PC-9 (cell line): ENCODE measurements around the gene KCTD13. TPM values are rescaled to one million over a fixed set of nuclear protein-coding genes. Genes with fewer than 3 reads are reported as not detected.

Experiments used
- BruUV-seq: library from RNA; stranded (reverse); fragments of 400-500 nt; replicated peaks from 2 replicates; lab custom pipeline; 2021; lab: Mats Ljungman, UMichigan
- CTCF ChIA-PET: fragments of 300-600 bp; sonication (Branson Sonifier 250); formaldehyde crosslinking; loops from one replicate; lab custom pipeline; 2022; ENCODE audit warnings: antibody characterized with exemption; lab: Charles Lee
- POLR2A ChIA-PET: fragments of 300-600 bp; sonication (Branson Sonifier 250); formaldehyde crosslinking; loops from one replicate; lab custom pipeline; 2022; ENCODE audit warnings: antibody characterized with exemption; ENCODE audit not compliant: unreplicated experiment; lab: Charles Lee
- DNase-seq, 2 experiments: peaks; one replicate each; pipeline versions ENCODE4 v3.0.0 to v3.0.0-alpha.2; 2015 to 2022; ENCODE audit warnings: mixed read lengths in 1 of 2
- H2AFZ ChIP-seq: fragments of 200-600 bp; sonication (generic); 2 replicates; pipeline ENCODE4 v1.8.1; 2017; ENCODE audit warnings: antibody characterized with exemption
- H3F3A ChIP-seq: fragments of 200-600 bp; sonication (generic); 2 replicates; pipeline ENCODE4 v1.8.1; 2017; ENCODE audit warnings: antibody characterized with exemption, mild to moderate bottlenecking, low read depth; ENCODE audit not compliant: insufficient read depth
- H3K27ac ChIP-seq: fragments of 200-600 bp; sonication (generic); 2 replicates; pipeline ENCODE4 v1.6.1; 2016; ENCODE audit warnings: mixed run types
- H3K27me3 ChIP-seq: fragments of 200-600 bp; sonication (generic); 2 replicates; pipeline ENCODE4 v1.6.1; 2016; ENCODE audit warnings: low read depth, mixed run types; ENCODE audit not compliant: insufficient read depth
- H3K36me3 ChIP-seq: fragments of 200-600 bp; sonication (generic); 2 replicates; pipeline ENCODE4 v1.6.1; 2016; ENCODE audit warnings: low read depth, mixed run types
- H3K4me1 ChIP-seq: fragments of 200-600 bp; sonication (generic); replicated peaks from 2 replicates; pipeline ENCODE4 v1.6.1; 2016; ENCODE audit warnings: mixed run types; ENCODE audit not compliant: insufficient read depth
- H3K4me2 ChIP-seq: fragments of 200-600 bp; sonication (generic); 2 replicates; pipeline ENCODE4 v1.6.1; 2017; ENCODE audit warnings: mixed run types
- H3K4me3 ChIP-seq: fragments of 200-600 bp; sonication (generic); 2 replicates; pipeline ENCODE4 v1.6.1; 2016; ENCODE audit warnings: mixed run types
- H3K79me2 ChIP-seq: fragments of 200-600 bp; sonication (generic); 2 replicates; pipeline ENCODE4 v1.6.1; 2017; ENCODE audit warnings: low read depth, mixed run types
- H3K9me2 ChIP-seq: fragments of 200-600 bp; sonication (generic); 2 replicates; pipeline ENCODE4 v1.8.1; 2017; ENCODE audit warnings: mild to moderate bottlenecking; ENCODE audit not compliant: insufficient read depth
- H3K9me3 ChIP-seq: fragments of 200-600 bp; sonication (generic); 2 replicates; pipeline ENCODE4 v1.8.1; 2016; ENCODE audit warnings: low read depth; ENCODE audit not compliant: insufficient read depth
- H4K20me1 ChIP-seq: fragments of 200-600 bp; sonication (generic); 2 replicates; pipeline ENCODE4 v1.8.1; 2017; ENCODE audit not compliant: insufficient read depth
- EZH2 ChIP-seq: fragments of 200-600 bp; sonication (generic); IDR thresholded peaks from 2 replicates; pipeline ENCODE4 v1.8.0; 2017; ENCODE audit warnings: antibody characterized with exemption, low read depth
- intact Hi-C: fragments of 100-400 bp; cut with micrococcal nuclease; formaldehyde crosslinking; loops from one replicate; pipeline ENCODE4 v1.10.0; 2022; ENCODE audit not compliant: unreplicated experiment
- total RNA-seq: library from RNA; stranded (reverse); gene quantifications from 2 replicates; pipeline ENCODE4 v1.2.3, GENCODE V29; 2021
- TF ChIP-seq, protein P1 (sequence below): fragments of 200-600 bp; sonication (generic); conservative IDR thresholded peaks from 2 replicates; pipeline ENCODE4 v1.6.1; 2017; ENCODE audit warnings: mixed run types, antibody characterized with exemption, mild to moderate bottlenecking, moderate library complexity

Gene KCTD13
- total RNA-seq, 1 experiment from 2014 or later: 52.7 TPM

DNA sequence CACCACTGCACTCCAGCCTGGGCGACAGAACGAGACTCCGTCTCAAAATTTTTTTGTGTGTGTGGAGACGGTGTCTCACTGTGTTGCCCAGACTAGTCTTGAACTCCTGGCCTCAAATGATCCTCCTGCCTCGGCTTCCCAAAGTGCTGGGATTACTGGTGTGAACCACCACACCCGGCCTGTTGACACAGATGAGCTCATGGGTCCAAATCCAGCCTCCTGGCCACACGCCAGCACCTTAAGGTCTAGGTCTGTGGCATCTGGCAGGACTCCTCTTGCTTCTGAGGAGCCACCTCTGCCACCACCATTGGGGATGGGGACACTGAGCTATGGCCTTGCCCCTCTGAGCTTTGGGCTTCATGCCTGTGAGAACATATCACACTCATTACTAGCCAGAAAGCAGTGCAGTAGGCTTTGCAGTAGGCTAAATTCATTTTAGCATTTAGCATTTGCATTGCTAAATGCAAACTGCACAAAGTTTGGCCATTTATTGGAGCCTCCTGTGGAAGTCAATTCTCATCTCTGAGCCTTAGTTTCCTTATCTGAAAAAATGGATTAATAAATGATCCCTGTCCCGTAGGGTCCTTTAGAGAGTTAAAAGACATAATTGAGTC lies 57.5 kb downstream of the KCTD13 start:
- Histone ChIP-seq H3K27ac (no peak overlapping the region), H3K36me3 (no peaks in the 10 kb centered on the region), H3K4me1 (no peaks in the 10 kb centered on the region), H2AFZ (no peak overlapping the region), H3K4me3 (no peak overlapping the region), H3K27me3 (no peaks in the 10 kb centered on the region), H3K9me2 (no peaks in the 10 kb centered on the region), H3F3A (no peaks in the 10 kb centered on the region), H4K20me1 (no peaks in the 10 kb centered on the region), H3K4me2 (no peak overlapping the region), H3K9me3 (no peaks in the 10 kb centered on the region), H3K79me2 (no peaks in the 10 kb centered on the region)
- BruUV-seq: no TSS peak
- intact Hi-C loops: no loop called here
- no peak for TF ChIP-seq EZH2
- TF ChIP-seq, protein P1, sequence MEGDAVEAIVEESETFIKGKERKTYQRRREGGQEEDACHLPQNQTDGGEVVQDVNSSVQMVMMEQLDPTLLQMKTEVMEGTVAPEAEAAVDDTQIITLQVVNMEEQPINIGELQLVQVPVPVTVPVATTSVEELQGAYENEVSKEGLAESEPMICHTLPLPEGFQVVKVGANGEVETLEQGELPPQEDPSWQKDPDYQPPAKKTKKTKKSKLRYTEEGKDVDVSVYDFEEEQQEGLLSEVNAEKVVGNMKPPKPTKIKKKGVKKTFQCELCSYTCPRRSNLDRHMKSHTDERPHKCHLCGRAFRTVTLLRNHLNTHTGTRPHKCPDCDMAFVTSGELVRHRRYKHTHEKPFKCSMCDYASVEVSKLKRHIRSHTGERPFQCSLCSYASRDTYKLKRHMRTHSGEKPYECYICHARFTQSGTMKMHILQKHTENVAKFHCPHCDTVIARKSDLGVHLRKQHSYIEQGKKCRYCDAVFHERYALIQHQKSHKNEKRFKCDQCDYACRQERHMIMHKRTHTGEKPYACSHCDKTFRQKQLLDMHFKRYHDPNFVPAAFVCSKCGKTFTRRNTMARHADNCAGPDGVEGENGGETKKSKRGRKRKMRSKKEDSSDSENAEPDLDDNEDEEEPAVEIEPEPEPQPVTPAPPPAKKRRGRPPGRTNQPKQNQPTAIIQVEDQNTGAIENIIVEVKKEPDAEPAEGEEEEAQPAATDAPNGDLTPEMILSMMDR: no peak
- ChIA-PET POLR2A (interaction anchor here (0.6 kb wide), 1 partner anchor 130 kb away, joined by 17 read pairs; no protein-coding TSS in a partner anchor), CTCF (no interaction called here)
- DNase-seq: no peak

DNA sequence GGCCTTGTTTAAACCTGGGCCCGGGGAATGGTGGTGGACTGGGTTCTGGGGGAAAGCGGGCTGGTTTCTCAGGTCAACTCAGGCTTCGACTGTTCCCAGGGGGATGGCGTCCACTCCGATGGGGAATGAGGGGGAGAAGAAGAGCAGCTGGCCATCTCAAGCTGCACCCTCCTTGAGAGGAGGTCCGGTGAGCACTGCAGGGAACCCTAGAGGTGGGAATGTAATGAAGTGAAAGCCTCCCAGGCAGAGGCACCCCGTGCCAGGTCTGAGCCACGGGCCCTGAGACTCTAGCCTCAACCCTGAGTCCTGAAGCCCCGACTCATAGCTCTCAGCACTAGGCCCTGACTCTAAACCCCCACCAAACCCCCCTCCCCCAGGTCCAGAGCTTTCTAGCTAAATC lies 61.8 kb downstream of the KCTD13 start:
- Histone ChIP-seq H3K9me2 (no peaks in the 10 kb centered on the region), H3K4me1 (peaks cover 10% of the 10 kb centered on the region), H3K9me3 (no peaks in the 10 kb centered on the region), H3K36me3 (no peaks in the 10 kb centered on the region), H4K20me1 (no peaks in the 10 kb centered on the region), H3K79me2 (peaks cover 14% of the 10 kb centered on the region), H3K4me3 (no peak overlapping the region), H3F3A (no peaks in the 10 kb centered on the region), H3K27ac (no peak overlapping the region), H2AFZ (no peak overlapping the region), H3K4me2 (no peak overlapping the region), H3K27me3 (no peaks in the 10 kb centered on the region)
- no TSS peak for BruUV-seq
- intact Hi-C loops: loop anchor here (5.0 kb wide), 1 partner anchor 33 kb away; the partner anchor contains the start of gene SEZ6L2
- no peak for TF ChIP-seq EZH2
- TF ChIP-seq, protein P1: no peak
- POLR2A ChIA-PET: interaction anchor here (0.5 kb wide), 1 partner anchor 149 kb away, joined by 9 read pairs; no protein-coding TSS in a partner anchor
- CTCF ChIA-PET: interaction anchor here (0.6 kb wide), 1 partner anchor 125 kb away, joined by 6 read pairs; no protein-coding TSS in a partner anchor
- no peak for DNase-seq

DNA sequence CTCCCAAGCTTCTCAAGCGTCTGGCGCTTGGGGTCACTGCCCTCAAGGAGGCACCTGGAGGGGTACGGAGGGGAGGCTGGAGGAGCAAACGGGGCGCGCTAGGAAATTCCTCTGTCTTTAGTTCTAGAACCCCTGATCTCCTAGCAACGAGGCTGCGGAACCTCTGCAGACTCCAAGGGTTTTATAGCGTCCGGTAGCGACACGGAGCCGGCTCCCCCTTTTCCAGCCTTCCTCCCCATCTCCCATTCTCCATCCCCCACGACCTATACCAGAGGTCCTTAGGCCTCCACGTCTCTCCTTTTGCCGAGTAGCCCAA lies 62.4 kb downstream of the KCTD13 start:
- no peaks in the 10 kb centered on the region for H4K20me1 ChIP-seq
- TF ChIP-seq, protein P1: no peak
- TF ChIP-seq EZH2: no peak
- H3K9me3 ChIP-seq: no peaks in the 10 kb centered on the region
- H3K79me2 ChIP-seq: peaks cover 14% of the 10 kb centered on the region
- BruUV-seq: no TSS peak
- H3K4me1 ChIP-seq: peaks cover 10% of the 10 kb centered on the region
- no peaks in the 10 kb centered on the region for H3F3A ChIP-seq
- no peaks in the 10 kb centered on the region for H3K9me2 ChIP-seq
- intact Hi-C loops: loop anchor here (1.0 to 5.0 kb wide), 6 partner anchors 34 to 163 kb away; partner anchors contain the start of genes INO80E, MVP, SEZ6L2 and TAOK2
- no peak for DNase-seq
- ChIA-PET POLR2A (interaction anchor here (1.0 kb wide), 1 partner anchor 110 kb away, joined by 4 read pairs; no protein-coding TSS in a partner anchor), CTCF (interaction anchor here (0.6 to 1.0 kb wide), 2 partner anchors 15 to 52 kb away, joined by 3 read pairs; no protein-coding TSS in a partner anchor)
- no peaks in the 10 kb centered on the region for H3K36me3 ChIP-seq
- no peak overlapping the region for H3K27ac ChIP-seq
- H2AFZ ChIP-seq: no peak overlapping the region
- no peaks in the 10 kb centered on the region for H3K27me3 ChIP-seq
- H3K4me3 ChIP-seq: peak overlapping the region; percentile 78; the same call in 1 of the 2 replicates
- peak overlapping the region; percentile 97 for H3K4me2 ChIP-seq
